OCI-M2 (cell line): ENCODE data around the gene ADAM19.

ENCODE experiments used
- DNase-seq: peaks from one replicate; lab custom pipeline; 2025; ENCODE audit not compliant: unreplicated experiment; lab: John Stamatoyannopoulos, UW

The ADAM19 gene

DNA sequence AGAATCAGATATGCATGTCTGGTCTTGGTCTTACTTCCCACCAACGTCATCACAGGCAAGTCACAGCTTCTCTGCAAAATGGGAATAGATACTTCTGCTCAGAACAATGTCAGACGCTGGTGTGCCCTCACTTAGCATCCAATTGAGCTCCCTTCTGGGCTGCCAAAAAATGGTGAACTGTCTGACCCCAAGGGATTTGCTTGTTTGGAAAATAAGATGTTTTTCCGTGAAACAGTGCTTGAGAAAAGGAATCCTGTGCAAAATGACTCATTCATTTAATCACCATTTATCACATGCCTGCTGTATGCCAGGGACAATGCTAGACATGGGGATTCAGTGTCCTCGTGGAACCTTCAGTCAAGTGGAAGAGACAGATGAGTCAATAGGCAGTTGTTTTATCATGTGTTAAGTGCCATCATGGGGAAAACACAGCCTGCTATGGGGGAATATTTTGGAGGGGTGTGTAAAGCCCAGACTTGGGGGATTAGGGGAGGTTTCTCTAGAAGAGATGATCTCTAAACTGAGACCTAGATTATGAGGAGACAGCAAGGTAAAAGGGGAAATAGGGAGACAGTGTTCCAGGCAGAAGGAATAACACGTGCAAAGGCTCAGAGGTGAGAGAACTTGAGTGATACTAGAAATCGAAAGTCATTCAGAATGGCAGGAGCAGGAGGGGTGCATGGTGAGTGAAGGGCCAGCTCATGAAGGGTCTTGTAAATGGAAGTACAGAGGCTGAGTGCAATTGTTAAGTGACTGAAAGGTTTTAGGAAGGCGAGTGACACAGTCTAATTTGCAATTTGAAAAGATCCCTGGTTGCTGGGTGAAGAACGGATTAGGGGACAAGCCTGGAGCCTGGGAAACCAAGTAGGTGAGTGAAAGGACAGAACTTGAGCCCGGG is 111.7 kb downstream of the ADAM19 start:
- DNase-seq: no peak

DNA sequence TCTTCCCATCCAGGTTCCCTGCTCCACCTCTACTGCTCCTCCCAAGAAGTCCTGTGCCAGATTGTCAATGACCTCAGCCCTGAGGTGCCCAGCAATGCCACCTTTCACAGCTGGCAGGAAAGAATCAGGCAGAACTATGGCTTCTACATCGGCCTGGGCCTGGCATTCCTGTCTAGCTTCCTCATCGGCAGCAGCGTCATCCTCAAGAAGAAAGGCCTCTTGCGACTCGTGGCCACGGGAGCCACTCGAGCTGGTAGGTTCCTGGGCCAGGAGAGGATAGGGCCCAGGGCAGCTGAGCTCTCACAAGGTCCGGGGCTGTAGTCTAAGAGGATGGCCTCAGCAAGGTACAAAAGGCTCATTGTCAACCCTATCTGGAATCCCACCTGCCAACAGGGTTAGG is 112.5 kb downstream of the ADAM19 start:
- no peak for DNase-seq

DNA sequence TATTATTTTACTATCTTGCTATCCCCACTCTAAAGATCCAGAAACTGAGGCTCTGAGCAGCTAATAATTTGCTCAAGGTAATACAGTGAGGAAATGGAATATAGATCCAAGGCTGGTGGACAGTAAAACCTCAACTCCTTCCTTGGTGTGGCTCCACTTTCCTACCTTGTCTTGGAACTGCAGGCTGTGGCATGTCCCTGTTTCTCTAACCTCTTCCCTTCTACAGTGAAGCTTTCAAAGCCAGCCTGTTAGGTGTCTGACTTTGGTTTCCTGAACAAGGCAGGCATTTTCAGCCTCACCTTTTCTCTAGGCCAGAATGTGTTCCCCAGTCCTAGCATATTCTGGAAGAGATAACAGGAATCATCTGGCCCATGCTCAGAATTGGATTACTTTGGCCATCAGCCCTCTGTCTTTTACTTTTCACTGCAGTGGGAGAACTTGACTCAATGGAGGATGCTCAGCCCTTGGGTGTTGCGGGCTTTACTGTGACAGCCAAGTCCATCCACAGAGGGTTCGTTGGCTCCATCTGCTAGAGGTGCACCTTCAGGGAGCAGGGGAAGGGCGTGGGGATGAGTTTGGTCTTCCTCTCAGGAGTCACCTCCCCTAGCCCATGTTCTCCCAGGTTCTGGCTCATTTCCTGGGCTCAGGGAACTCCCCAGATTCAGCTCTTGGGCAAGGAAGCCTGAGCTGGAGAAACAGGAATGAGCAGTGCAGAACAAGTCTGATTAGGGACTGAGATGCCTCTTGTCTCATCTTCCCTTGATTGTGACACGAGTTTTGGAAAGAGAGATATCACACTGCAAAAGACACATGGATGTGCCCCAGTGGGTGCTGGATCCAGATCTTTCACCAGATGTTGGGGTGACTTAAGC is 114.4 kb downstream of the ADAM19 start:
- no peak for DNase-seq

DNA sequence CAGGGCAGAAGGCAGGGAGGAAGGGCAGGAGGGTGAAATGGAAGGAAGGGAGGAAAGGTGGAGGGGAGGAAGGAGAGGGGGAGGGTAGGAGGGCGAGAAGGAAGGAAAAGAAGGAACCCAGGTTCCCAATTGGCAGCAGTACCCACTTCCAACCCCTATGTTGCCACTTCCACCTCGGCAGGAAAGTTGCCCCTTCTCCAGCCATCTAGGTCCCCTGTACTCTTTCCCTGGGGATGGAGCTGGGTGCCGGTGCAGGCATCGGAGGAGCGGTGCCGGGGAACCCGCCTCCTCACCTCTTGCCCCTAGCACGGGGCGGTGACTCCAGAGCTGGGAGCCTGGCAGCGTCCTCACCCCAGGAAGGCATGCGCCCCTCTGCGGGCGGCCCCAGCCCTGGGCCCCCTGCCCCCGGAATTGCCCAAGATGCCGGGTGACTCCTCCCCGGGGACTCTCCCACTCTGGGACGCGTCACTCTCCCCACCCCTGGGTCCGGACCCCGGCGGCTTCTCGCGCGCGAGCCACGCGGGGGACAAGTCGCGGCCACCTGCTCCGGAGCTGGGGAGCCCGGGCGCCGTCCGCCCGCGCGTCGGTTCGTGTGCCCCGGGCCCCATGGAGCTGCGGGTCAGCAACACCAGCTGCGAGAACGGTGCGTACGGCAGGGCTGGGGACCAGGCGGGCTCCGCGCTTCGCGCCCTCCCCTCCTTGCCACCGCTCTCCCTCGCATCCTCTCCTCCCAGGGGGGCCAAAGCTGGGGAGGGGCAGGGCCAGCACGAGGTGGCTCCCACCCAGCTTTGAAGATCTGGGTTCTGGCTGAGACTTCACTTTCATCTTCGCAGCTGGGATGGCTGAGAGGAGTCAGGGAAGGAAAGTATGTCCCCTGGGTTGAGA is 115.6 kb downstream of the ADAM19 start, which contains the start of gene NIPAL4:
Gene NIPAL4 (plus strand): TSS at position 499 of the 885 bp plus-strand sequence. CDS start 108 bp downstream, at position 607.
- DNase-seq: no peak

DNA sequence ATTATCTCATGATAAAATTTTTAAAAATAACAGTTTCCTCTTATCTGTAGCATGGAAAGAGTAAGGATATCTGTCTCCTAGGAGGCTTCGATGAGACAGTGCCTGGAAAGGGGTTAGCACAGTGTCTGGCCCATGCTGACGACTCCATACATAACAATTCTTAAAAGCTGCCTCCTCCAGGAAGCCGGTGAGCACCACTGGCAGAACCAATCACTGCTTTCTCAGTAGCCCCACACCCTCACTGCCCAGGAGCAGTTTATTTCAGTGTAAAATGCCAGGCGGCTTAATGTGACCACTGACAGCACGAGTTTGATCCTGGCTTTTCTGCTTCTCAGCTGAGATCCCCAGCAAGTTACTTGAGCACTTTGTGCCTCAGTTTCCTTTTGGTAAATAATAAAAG is 116.7 kb downstream of the ADAM19 start:
- DNase-seq: no peak

DNA sequence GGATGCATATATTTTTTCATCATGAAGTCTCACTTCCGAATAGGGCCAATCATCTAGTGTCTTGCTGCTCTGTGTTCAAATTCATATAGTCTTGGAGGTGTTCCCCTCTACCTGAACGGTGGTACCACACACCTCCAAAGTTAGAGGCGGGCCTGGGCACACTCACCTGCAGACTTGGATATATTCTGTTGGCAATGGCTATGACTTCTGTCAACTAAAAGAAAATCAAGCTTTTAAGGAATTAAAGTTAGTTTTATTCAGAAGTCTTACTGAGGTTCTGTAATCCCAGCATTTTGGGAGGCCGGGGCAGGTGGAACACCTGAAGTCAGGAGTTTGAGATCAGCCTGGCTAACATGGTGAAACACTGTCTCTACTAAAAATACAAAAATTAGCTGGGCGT is 118.2 kb downstream of the ADAM19 start:
- no peak for DNase-seq

DNA sequence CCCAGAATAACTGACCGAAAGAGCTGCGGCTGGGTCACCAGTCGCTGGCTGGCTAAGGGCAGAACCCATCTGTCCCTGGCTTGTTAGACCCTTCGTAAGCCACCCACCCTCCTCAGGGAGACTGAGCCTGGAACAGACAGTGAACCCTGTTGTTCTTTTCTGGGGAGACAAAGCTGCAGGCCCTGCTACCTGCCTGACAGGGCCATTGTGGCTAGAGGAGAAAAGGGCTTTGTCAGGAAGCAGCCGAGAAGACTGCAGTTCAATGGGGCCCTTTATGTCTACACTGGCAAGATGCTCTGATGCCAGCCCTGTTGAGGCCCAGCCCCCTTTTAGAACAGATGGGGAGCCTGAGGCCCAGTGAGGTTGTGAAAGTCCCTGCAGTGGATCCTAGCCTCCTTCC is 119.3 kb downstream of the ADAM19 start:
- DNase-seq: no peak

DNA sequence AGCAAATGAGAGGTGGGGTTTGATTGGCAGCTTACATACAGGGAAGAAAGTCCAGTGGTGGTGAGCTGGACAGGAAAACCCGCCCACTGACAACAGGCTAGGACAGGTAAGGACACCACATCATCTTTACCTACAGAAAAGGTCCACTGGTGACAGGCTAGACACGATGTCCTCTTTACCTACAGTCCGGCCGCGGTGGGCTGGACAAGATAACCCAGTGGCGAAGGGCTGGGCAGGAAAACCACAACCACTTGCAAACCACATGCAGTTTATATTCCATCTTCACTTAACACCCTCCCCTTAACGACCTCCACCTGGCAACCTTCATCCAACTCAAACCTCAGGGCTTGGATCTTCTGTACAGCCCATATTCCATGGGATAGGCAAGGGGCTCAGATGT is 120.5 kb downstream of the ADAM19 start:
- DNase-seq: no peak

DNA sequence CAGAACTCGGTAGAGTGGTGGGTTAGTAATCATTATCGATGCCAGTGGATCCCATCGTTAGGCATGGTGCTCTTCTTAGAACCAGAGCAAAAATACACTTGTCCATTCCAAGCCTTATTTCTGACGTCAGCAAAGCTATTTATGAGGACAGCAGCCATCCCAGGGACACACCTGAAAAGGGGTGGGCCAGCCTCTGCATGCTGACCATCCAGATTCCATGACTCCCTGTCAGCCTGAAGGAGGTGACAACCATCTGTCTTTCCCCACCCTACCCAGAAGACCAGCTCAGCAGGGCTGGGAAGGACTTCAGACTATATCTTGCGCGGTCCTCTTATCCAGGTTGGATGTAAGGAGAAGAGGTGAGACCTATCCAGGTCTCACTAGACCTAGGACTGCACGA is 121.3 kb downstream of the ADAM19 start:
- DNase-seq: no peak

DNA sequence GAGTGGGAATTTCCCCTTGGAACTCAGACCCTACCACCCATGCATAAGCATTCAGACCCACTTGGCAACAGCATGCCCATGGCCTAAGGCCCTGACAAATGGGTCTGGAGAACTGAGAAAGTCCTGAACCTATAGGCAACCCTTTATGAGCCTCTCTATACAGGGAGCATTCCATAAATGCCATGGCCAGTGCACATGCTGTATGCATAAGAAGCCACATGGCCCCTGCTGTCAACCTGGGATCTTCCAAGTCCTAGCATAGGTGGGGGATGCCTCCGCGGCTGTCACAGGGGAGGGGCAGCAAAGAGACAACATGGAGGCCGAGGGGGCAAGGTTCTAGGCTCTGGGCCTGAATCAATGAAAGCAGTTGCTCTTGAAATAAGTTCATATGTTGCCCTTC is 123.8 kb downstream of the ADAM19 start:
- DNase-seq: no peak

DNA sequence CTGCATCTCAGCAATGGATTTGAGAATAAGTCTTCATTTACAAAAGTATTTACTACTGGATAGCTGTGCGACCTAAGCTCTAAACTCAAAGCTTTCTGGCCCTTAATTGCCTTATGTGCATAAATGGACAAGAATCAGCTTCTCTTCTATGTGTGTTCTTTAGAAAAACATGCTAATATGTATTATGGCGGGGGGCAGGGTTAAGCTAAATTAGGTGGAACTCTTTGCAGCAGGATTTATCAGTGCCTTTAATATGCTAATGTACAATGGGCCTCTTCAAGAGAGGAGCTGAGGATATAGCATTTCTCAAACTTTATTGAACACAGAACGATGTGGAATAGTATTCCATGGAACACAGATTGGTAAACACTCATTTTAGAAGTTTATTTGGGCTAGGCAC is 125.6 kb downstream of the ADAM19 start:
- DNase-seq: no peak

DNA sequence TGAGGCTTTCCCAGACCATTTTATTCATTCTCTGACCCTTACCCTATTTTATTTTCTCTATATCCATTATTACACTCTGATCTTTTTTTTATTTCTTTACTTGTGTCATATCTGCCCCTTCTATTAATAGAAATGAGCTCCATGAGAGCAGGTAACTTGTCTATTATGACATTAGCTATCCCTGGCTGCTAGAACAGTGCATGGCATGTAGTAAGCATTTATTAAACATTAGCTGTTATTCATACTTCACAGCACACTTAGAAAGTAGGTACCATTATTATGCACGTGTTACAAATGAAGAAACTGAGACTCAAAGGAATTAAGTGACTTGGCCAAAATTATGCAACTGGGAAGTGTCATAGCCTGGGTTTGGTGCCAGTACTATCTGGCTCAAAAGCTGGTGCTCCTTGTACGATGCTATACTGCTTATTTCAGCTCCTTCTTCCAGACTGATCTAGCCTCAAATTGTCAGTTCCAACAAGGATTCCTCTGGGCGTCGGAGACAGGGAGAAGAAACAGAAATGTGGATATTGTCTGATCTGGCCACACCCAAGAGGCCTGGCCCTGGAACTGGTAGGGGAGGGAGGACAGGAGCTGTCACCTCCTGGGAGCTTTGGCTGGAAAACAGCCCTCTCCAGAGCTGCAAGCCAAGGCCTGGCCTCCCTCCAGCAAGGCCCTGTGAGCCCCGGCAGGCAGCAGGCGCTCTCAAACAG is 126.4 kb downstream of the ADAM19 start:
- no peak for DNase-seq

DNA sequence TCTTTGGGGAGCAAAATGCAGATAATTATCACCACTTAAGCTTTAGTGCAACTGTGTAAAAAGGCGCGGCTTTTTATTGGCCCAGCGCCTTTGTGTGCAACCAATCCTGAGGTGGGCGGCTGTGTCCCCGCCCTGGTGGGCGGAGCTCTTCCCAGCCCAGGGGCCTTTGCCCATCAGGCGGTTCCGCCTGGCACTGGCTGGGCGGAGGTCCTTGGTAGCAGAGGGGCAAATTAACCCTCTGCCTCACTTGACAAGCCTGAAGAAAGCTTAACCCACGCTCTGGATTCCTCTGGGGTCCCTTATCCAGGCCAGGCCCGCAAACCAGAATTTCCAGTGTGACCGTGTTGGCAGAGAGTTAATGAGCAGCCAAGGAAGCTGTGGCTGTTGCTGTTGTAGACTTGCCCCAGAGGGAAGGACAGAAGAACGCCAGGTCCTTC is 128.4 kb downstream of the ADAM19 start:
- DNase-seq: no peak

DNA sequence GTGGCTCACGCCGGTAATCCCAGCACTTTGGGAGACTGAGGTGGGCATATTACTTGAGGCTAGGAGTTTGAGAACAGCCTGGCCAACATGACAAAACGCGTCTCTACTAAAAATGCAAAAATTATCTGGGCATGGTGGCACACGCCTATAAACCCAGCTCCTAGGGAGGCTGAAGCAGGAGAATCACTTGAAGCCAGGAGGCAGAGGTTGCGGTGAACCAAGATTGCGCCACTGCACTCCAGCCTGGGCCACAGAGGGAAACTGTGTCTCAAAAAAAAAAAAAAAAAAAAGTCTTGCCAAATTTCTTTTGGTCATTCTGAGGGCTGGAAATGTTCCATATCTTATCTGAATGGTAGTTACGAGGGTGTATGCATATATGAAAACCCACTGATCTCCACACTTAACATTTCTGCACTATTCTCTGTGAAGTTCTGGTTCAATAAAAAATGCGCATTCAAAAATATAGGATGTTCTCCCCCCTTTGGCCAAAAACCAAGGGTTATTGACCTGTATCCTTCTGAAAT is 129.1 kb downstream of the ADAM19 start:
- no peak for DNase-seq

DNA sequence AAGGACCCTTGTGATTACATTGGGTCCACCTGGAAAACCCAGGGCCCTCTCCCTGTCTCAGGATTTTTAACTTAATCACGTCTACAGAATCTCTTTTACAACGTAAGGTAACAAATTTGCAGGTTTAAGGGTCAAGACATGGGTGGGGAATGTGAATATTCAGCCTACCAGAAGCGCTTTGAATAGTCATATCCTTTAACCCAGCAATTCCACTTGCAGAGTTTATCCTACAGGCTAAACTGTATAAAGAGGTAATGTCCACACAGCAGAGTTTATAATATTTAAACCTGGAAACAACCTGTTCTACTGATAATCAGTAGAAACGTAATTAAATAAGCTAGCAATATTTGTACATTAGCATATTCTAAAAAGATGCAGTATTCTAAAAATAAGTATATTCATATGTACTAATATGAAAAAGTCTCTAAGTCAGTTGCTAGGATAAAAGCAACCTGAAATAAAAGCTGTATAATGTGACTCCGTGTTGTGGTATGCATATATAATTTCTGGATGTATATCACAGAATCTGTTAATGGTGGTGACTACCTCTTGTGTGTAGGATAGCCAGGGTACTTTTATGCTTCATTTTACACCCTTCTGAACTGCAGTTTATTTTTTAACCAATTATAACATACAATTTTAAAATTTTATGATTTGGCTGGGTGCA is 129.7 kb downstream of the ADAM19 start:
- no peak for DNase-seq

DNA sequence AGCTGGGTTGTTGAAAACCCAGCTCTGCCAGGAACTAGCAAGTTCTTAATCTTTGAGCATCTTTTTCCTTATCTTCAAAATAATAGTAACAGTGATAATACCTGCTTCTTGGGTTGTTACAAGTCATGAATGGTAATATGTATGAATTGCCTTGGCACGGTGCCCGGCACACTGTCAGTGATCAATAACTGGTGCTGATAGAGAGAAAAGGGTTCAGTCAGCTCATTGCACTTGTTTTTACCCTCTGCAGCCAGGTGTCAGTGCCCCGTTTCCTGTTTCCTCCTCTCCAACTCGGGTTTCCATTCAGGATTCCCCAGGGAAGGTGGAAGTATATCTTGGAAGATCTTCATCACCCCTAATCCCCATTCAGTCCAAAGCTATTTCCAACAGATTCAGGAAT is 131.4 kb downstream of the ADAM19 start:
- DNase-seq: no peak

DNA sequence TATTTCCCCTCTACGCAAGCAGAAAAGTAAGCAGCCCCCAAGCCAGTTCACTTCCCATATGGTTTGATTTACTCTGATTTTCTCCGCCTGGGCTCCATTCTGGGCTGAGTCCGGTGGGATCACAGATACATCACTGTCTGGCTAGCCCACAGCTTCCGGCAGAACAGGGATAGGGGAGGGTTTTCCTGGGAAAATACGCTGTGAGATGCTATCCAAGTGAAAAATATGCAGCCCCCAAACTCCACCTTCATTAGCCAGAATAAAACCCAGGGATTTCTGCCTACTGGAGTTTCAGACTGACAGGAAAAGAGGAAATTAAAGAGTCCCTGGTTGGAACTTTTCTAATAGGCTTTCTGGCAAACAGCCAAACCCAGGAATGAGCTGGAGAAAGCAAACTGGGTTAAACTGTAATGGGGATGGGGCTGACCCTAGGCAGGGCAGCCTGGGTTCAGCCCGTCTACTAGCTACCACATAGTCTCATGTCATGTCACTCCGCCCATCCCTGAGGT is 132.5 kb downstream of the ADAM19 start:
- no peak for DNase-seq

DNA sequence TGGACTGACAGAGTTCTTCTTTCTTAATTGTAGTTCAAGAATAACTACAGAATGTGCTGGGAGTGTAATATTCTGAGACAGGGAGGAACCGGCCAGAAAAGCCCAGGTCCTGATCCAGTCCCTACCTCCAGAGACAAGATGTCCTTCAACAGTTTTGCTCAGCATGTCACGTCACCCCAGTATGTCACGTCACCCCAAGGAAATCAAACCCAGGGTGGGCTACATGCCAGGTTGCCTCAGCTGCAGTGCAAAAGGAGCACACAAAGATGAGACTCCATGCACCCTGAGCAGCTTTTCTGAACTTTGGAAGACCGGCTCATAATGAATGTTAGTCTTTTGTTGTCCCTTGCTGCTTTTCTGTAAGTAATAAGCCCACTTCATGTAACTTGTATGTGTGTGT is 141.5 kb downstream of the ADAM19 start:
- no peak for DNase-seq

DNA sequence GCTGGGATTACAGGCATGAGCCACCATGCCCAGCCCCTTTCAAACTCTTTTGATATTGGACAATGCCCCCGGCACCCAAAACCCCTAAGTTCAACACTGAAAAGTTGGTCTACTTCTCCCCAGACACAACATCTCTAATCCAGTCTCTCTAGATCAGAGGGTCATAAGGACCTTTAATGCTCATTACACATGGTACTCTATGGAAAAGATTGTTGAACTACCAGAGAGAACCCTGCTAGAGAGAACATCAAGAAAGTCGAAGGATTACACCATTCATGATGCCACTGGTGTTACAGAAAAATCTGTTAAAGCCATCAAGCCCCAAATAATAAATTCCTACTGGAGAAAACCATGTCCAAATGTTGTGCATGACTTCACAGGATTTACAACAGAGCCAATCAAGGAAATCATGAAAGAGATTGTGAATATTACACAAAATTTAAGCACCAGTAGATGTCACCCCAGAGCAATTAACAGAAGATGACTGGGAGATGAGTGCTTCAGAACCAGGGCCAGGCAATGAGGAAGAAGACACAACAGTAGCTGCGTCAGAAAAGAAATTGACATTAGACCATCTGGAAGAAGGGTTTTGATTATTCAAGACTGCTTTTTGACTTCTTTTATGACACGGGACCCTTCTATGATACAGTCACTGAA is 143.9 kb downstream of the ADAM19 start:
- DNase-seq: no peak
